ENCODE measurements around the gene C3orf22.

GRCh38 chr3:126528800-126529541, 29.8 kb downstream of the C3orf22 start:
- no peak for TF ChIP-seq CTCF (IDR thresholded peaks at IDR 0.05; ENCODE audit: low read depth, low read length)
- TF ChIP-seq EZH2phosphoT487 (IDR thresholded peaks at IDR 0.05; ENCODE audit: low read depth) = no peak
